ENCODE data around the gene SORCS2.
"Not testable (repeated sequence)": the region's sequence is repeated elsewhere in the genome, so short reads cannot be mapped to it uniquely, and the experiment has no call there.

Gene SORCS2

GRCh38 chr4:7573576-7574091 is 381.3 kb downstream of the SORCS2 start:
- no peak for DNase-seq

GRCh38 chr4:7574287-7575014 is 382.1 kb downstream of the SORCS2 start:
- DNase-seq = no peak

GRCh38 chr4:7575426-7575825 is 383.1 kb downstream of the SORCS2 start:
- DNase-seq = no peak

- DNase-seq = not testable (repeated sequence)
These were observed 385.2 kb downstream of the SORCS2 start for GRCh38 chr4:7577361-7578039.

GRCh38 chr4:7581477-7581876 is 389.1 kb downstream of the SORCS2 start:
- DNase-seq = no peak

GRCh38 chr4:7582313-7583097 is 390.2 kb downstream of the SORCS2 start:
- no peak for DNase-seq

GRCh38 chr4:7584098-7584497 is 391.8 kb downstream of the SORCS2 start:
- no peak for DNase-seq

GRCh38 chr4:7584606-7585159 is 392.3 kb downstream of the SORCS2 start:
- no peak for DNase-seq

- DNase-seq = no peak
These were observed 393.4 kb downstream of the SORCS2 start for GRCh38 chr4:7585768-7586167.

GRCh38 chr4:7587433-7588405 is 395.4 kb downstream of the SORCS2 start:
- DNase-seq = no peak

- DNase-seq = no peak
These were observed 397.9 kb downstream of the SORCS2 start for GRCh38 chr4:7590189-7590588.

GRCh38 chr4:7590899-7591298 is 398.6 kb downstream of the SORCS2 start:
- no peak for DNase-seq

GRCh38 chr4:7591409-7592053 is 399.2 kb downstream of the SORCS2 start:
- DNase-seq = no peak

- no peak for DNase-seq
These were observed 401.5 kb downstream of the SORCS2 start for GRCh38 chr4:7593646-7594412.

GRCh38 chr4:7595934-7596461 is 403.7 kb downstream of the SORCS2 start:
- DNase-seq = no peak

GRCh38 chr4:7596918-7597606 is 404.7 kb downstream of the SORCS2 start:
- DNase-seq = peak in 1 of 2 donors; percentile 16

GRCh38 chr4:7598939-7599790 is 406.8 kb downstream of the SORCS2 start:
- no peak for DNase-seq

- DNase-seq = no peak
These were observed 407.9 kb downstream of the SORCS2 start for GRCh38 chr4:7600247-7600646.

- not testable (repeated sequence) for DNase-seq
These were observed 409.8 kb downstream of the SORCS2 start for GRCh38 chr4:7602166-7602565.
